Vagina (tissue), 2 donors: ENCODE measurements around the gene ILDR2.

Experiments
- CTCF ChIP-seq, 3 experiments: fragments of 450-650 bp in 2 of 3; fragments of 200-600 bp in 1 of 3; sonication (generic) in 1 of 3; IDR thresholded peaks; one replicate each; pipeline ENCODE4 v1.5.1; 2017 to 2019; ENCODE audit warnings: antibody characterized with exemption in 3 of 3, mild to moderate bottlenecking in 2 of 3, moderate library complexity in 2 of 3
- POLR2A ChIP-seq, 2 donors: fragments of 450-650 bp; IDR thresholded peaks; one replicate each; pipeline ENCODE4 v1.6.1; 2017; ENCODE audit warnings: antibody characterized with exemption in 2 of 2, mild to moderate bottlenecking in 2 of 2, moderate library complexity in 2 of 2
- POLR2AphosphoS5 ChIP-seq, 2 donors: sonication (generic); formaldehyde crosslinking; IDR thresholded peaks; one replicate each; pipeline ENCODE4 v1.9.0; 2017; ENCODE audit warnings: antibody characterized with exemption in 2 of 2, mild to moderate bottlenecking in 2 of 2, low read depth in 1 of 2; ENCODE audit not compliant: insufficient read depth in 1 of 2

GRCh38 chr1:166899769-166900168 is 75.6 kb downstream of the ILDR2 start:
- TF ChIP-seq CTCF (IDR thresholded peaks at IDR 0.05), result no peak
- no peak for TF ChIP-seq POLR2A (IDR thresholded peaks at IDR 0.05)
- TF ChIP-seq POLR2AphosphoS5 (IDR thresholded peaks at IDR 0.05; ENCODE audit: insufficient read depth in 1 of 2, low read depth in 1 of 2), result no peak
